Endodermal cell (in vitro differentiated cells): ENCODE results near the gene PDE4D. TPM values are rescaled to one million over a fixed set of nuclear protein-coding genes. Genes with fewer than 3 reads are reported as not detected.
A peak's percentile ranks its signal among the peaks of the same experiment; 100 is the strongest.

Source experiments
- DNase-seq: peaks from one replicate; pipeline ENCODE4 v3.0.0-alpha.2; 2017
- H3K27ac ChIP-seq: 2 replicates; pipeline ENCODE4 v1.5.1; 2013; ENCODE audit warnings: mild to moderate bottlenecking, low read depth, low read length, moderate library complexity
- H3K27me3 ChIP-seq: 2 replicates; pipeline ENCODE4 v1.6.1; 2013; ENCODE audit warnings: mild to moderate bottlenecking, low read length, moderate library complexity; ENCODE audit not compliant: insufficient read depth, control insufficient read depth, poor library complexity, severe bottlenecking
- H3K36me3 ChIP-seq: 2 replicates; pipeline ENCODE4 v1.7.0; 2013; ENCODE audit warnings: mild to moderate bottlenecking, low read length, moderate library complexity; ENCODE audit not compliant: control insufficient read depth, insufficient read depth
- H3K4me1 ChIP-seq: one replicate; pipeline ENCODE4 v1.7.0; 2013; ENCODE audit warnings: low read length; ENCODE audit not compliant: control insufficient read depth, insufficient read depth
- H3K4me3 ChIP-seq: 2 replicates; pipeline ENCODE4 v1.5.1; 2013; ENCODE audit warnings: mild to moderate bottlenecking, low read length, moderate library complexity
- H3K9ac ChIP-seq: 2 replicates; pipeline ENCODE4 v1.6.1; 2013; ENCODE audit warnings: mild to moderate bottlenecking, low read length, moderate library complexity; ENCODE audit not compliant: poor library complexity, severe bottlenecking; ENCODE audit errors: extremely low read depth
- H3K9me3 ChIP-seq: 2 replicates; pipeline ENCODE4 v1.6.1; 2013; ENCODE audit warnings: mild to moderate bottlenecking, low read length, moderate library complexity; ENCODE audit not compliant: control insufficient read depth
- H3K27ac Mint-ChIP-seq: 2 replicates; pipeline ENCODE4 v1.8.0; 2020; ENCODE audit warnings: mixed read lengths
- H3K27me3 Mint-ChIP-seq: 2 replicates; pipeline ENCODE4 v1.8.0; 2021; ENCODE audit warnings: mild to moderate bottlenecking, mixed read lengths; ENCODE audit not compliant: insufficient read depth
- H3K36me3 Mint-ChIP-seq: 2 replicates; pipeline ENCODE4 v1.8.0; 2020; ENCODE audit warnings: low read depth, mixed read lengths
- H3K4me1 Mint-ChIP-seq: 2 replicates; pipeline ENCODE4 v1.8.0; 2020; ENCODE audit warnings: mixed read lengths
- H3K4me3 Mint-ChIP-seq: 2 replicates; pipeline ENCODE4 v1.8.0; 2020; ENCODE audit warnings: mild to moderate bottlenecking, moderate library complexity, mixed read lengths
- H3K9me3 Mint-ChIP-seq: 2 replicates; pipeline ENCODE4 v1.8.0; 2020; ENCODE audit warnings: mild to moderate bottlenecking, mixed read lengths
- CTCF ChIP-seq: fragments of 200-600 bp; sonication (generic); conservative IDR thresholded peaks from 2 replicates; pipeline ENCODE4 v1.5.0; 2021; ENCODE audit warnings: antibody characterized with exemption, mild to moderate bottlenecking
- WGBS, 2 experiments: methylation state at CpG; one replicate each; pipeline versions ENCODE4 v1.1.5 to v1.1.7; 2013; ENCODE audit warnings: missing lambda C conversion rate in 2 of 2, mixed read lengths in 1 of 2; ENCODE audit not compliant: insufficient coverage in 1 of 2, insufficient read length in 1 of 2; 5-methylcytosine and 5-hydroxymethylcytosine counted together
- total RNA-seq, 2 donors: library from RNA; stranded (reverse); fragmentation: NEBNext Ultra II Directional in 1 of 2; extraction: Animal tissue kit (Norgen Biotek cat#: 25700) in 1 of 2; gene quantifications; 2 replicates in 1 of 2; 3 replicates in 1 of 2; pipeline ENCODE4 v1.2.1, GENCODE V29; 2021

Gene PDE4D
- total RNA-seq, 2 donors from 2014 or later: 9.2 to 11.4 TPM

- no peak overlapping the region for H3K9ac ChIP-seq
- DNase-seq: no peak
- 97 to 98% methylated on average over 5 to 7 of the region's 7 CpGs for WGBS, 2 experiments
- peaks cover 3% of the 10 kb centered on the region for H3K9me3 Mint-ChIP-seq
- no peak overlapping the region for H3K4me3 Mint-ChIP-seq
- peaks cover 10% of the 10 kb centered on the region for H3K4me1 Mint-ChIP-seq
- no peaks in the 10 kb centered on the region for H3K36me3 Mint-ChIP-seq
- no peaks in the 10 kb centered on the region for H3K36me3 ChIP-seq
- peaks cover 2% of the 10 kb centered on the region for H3K27me3 Mint-ChIP-seq
- peaks cover 19% of the 10 kb centered on the region for H3K9me3 ChIP-seq
- no peak overlapping the region for H3K27ac Mint-ChIP-seq
- no peak overlapping the region for H3K27ac ChIP-seq
- no peaks in the 10 kb centered on the region for H3K4me1 ChIP-seq
- no peaks in the 10 kb centered on the region for H3K27me3 ChIP-seq
- no peak for TF ChIP-seq CTCF
- no peak overlapping the region for H3K4me3 ChIP-seq
Measured at GRCh38 chr5:59420596-59420995, 472.9 kb downstream of the PDE4D start.

DNA sequence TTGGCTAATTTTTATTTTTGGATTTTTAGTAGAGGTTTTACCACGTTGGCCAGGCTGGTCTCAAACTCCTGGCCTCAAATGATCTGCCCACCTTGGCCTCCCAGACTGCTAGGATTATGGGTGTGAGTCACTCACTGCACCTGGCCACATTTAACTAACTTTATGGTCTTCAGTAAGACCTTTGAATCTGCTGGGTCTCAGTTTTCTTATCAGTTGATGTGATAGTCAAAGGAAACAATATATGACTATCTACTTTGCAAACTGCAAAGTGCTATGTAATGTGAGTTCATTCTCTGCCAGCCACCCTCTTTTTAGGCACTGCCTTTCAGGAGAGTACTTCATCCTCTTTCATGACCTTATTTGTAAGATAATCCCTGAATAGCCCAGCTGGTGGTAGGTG, 474.7 kb downstream of the PDE4D start:
- no peaks in the 10 kb centered on the region for H3K36me3 ChIP-seq
- Mint-ChIP-seq H3K9me3 (peaks cover 3% of the 10 kb centered on the region), H3K27me3 (peaks cover 2% of the 10 kb centered on the region), H3K4me3 (no peak overlapping the region), H3K27ac (no peak overlapping the region), H3K4me1 (peaks cover 10% of the 10 kb centered on the region), H3K36me3 (no peaks in the 10 kb centered on the region)
- H3K9me3 ChIP-seq: peaks cover 19% of the 10 kb centered on the region
- no peaks in the 10 kb centered on the region for H3K4me1 ChIP-seq
- H3K4me3 ChIP-seq: peak overlapping the region; percentile 6
- DNase-seq: no peak
- 50% methylated on average over 1 of the region's 1 CpG; no CpG with 5 or more reads in 1 of the 2 experiments for WGBS, 2 experiments
- TF ChIP-seq CTCF: no peak
- no peak overlapping the region for H3K9ac ChIP-seq
- no peaks in the 10 kb centered on the region for H3K27me3 ChIP-seq
- no peak overlapping the region for H3K27ac ChIP-seq

DNA sequence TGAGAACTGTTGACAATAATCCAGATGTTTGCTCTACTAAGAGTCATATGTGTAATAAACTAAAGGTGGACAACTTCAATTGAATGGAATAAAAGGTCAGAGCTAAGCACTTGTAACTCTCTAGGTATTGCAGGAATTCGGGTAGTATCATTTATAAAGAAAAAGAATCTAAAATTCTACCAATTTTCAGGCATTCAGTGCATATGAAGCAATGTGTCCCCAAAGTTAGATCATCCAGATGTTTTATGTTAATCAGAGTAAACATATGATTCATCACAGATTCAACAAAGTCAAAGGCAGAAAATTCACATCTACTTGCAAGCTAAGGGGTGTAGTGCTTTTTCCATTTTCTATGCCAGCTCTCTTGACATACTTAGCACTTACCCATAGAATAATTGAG, 477.1 kb downstream of the PDE4D start:
- Mint-ChIP-seq H3K4me1 (peaks cover 6% of the 10 kb centered on the region), H3K27me3 (peaks cover 2% of the 10 kb centered on the region), H3K4me3 (no peak overlapping the region), H3K36me3 (no peaks in the 10 kb centered on the region), H3K9me3 (peaks cover 14% of the 10 kb centered on the region), H3K27ac (no peak overlapping the region)
- Histone ChIP-seq H3K9ac (no peak overlapping the region), H3K4me1 (no peaks in the 10 kb centered on the region), H3K9me3 (peaks cover 35% of the 10 kb centered on the region), H3K4me3 (no peak overlapping the region), H3K36me3 (no peaks in the 10 kb centered on the region), H3K27me3 (no peaks in the 10 kb centered on the region), H3K27ac (no peak overlapping the region)
- DNase-seq: no peak
- no peak for TF ChIP-seq CTCF
- WGBS, 2 experiments: 92% methylated on average over 1 of the region's 1 CpG; no CpG with 5 or more reads in 1 of the 2 experiments
